ENCODE results near the gene NUDT19. TPM values are rescaled to one million over a fixed set of nuclear protein-coding genes. Genes with fewer than 3 reads are reported as not detected.

NUDT19 gene
- total and polyA plus RNA-seq, 10 of the 15 experiments (the other 5 are each of a cell fraction or from before 2014, with no cell fraction given) = 8.5 to 31.0 (median 17.0) TPM

DNA sequence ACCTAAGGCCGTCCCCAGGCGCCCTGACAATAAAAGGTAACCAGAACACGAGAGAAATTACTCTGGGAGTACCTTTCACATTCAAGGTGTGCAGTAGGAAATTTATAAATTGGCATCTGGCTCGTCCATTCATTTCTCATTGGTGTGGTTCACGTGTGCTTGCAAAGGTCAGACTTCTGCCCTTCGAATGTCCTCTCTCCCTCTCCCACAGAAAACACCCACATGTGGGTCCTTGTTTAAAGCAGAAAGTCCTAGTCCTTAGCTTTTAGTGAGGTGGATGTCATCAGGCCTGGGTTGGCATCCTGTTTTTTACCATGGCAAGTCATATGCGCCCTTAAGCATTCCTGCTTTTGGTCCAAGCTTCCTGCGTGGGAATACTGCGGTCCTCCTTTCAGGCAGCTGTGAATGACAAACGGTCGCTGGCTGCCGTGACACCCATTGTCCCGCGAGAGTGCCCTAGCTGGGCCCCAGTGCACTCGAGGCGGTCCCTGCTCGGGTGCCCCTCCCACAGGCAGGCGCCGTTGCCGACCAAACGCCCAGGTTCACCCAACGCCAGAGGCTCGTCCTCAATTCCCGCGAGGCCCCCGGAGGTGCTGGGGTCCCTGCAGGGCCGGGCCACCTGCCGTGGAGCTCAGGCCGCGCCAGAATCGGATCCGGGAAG, at the start of gene NUDT19 (continued):
- TF ChIP-seq, protein P1, sequence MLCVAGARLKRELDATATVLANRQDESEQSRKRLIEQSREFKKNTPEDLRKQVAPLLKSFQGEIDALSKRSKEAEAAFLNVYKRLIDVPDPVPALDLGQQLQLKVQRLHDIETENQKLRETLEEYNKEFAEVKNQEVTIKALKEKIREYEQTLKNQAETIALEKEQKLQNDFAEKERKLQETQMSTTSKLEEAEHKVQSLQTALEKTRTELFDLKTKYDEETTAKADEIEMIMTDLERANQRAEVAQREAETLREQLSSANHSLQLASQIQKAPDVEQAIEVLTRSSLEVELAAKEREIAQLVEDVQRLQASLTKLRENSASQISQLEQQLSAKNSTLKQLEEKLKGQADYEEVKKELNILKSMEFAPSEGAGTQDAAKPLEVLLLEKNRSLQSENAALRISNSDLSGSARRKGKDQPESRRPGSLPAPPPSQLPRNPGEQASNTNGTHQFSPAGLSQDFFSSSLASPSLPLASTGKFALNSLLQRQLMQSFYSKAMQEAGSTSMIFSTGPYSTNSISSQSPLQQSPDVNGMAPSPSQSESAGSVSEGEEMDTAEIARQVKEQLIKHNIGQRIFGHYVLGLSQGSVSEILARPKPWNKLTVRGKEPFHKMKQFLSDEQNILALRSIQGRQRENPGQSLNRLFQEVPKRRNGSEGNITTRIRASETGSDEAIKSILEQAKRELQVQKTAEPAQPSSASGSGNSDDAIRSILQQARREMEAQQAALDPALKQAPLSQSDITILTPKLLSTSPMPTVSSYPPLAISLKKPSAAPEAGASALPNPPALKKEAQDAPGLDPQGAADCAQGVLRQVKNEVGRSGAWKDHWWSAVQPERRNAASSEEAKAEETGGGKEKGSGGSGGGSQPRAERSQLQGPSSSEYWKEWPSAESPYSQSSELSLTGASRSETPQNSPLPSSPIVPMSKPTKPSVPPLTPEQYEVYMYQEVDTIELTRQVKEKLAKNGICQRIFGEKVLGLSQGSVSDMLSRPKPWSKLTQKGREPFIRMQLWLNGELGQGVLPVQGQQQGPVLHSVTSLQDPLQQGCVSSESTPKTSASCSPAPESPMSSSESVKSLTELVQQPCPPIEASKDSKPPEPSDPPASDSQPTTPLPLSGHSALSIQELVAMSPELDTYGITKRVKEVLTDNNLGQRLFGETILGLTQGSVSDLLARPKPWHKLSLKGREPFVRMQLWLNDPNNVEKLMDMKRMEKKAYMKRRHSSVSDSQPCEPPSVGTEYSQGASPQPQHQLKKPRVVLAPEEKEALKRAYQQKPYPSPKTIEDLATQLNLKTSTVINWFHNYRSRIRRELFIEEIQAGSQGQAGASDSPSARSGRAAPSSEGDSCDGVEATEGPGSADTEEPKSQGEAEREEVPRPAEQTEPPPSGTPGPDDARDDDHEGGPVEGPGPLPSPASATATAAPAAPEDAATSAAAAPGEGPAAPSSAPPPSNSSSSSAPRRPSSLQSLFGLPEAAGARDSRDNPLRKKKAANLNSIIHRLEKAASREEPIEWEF (IDR thresholded peaks at IDR 0.05; ENCODE audit: insufficient replicate concordance, low read depth, low read length) = no peak
- TF ChIP-seq HDAC6 (IDR thresholded peaks at IDR 0.05; ENCODE audit: unreplicated experiment) = no peak
- no peak for TF ChIP-seq BCL11A (IDR thresholded peaks at IDR 0.05; ENCODE audit: low read depth, low read length)
- no peak for TF ChIP-seq ETV6 (conservative IDR thresholded peaks at IDR 0.05 in 1 of 2, IDR thresholded peaks at IDR 0.05 in 1 of 2; ENCODE audit: borderline replicate concordance in 1 of 2, low read depth in 1 of 2)
- TF ChIP-seq TARDBP (IDR thresholded peaks at IDR 0.05; ENCODE audit: borderline replicate concordance) = no peak
- TF ChIP-seq ZNF24 (IDR thresholded peaks at IDR 0.05) = no peak
- TF ChIP-seq CREB1 (IDR thresholded peaks at IDR 0.05; ENCODE audit: low read depth) = peak; percentile 32; the same call in 1 of the 2 replicates
- no peak for TF ChIP-seq SMC3 (IDR thresholded peaks at IDR 0.05; ENCODE audit: borderline replicate concordance, low read length)
- peak; percentile 42; the same call in 1 of the 2 replicates for TF ChIP-seq HDGF (IDR thresholded peaks at IDR 0.05)
- no peak for TF ChIP-seq MTA3 (IDR thresholded peaks at IDR 0.05; ENCODE audit: borderline replicate concordance, low read length)
- no peak for TF ChIP-seq RBBP5 (conservative IDR thresholded peaks at IDR 0.05)
- TF ChIP-seq KDM1A (IDR thresholded peaks at IDR 0.05; ENCODE audit: borderline replicate concordance) = no peak
- peak; percentile 30; the same call in 1 of the 2 replicates for TF ChIP-seq HCFC1 (IDR thresholded peaks at IDR 0.05; ENCODE audit: low read length)
- TF ChIP-seq BHLHE40 (IDR thresholded peaks at IDR 0.05; ENCODE audit: borderline replicate concordance in 1 of 2, low read depth in 2 of 2, low read length in 1 of 2) = peak in 1 of 2 experiments; percentile 44; a peak in 1 of 4 replicates
- TF ChIP-seq, protein P2, sequence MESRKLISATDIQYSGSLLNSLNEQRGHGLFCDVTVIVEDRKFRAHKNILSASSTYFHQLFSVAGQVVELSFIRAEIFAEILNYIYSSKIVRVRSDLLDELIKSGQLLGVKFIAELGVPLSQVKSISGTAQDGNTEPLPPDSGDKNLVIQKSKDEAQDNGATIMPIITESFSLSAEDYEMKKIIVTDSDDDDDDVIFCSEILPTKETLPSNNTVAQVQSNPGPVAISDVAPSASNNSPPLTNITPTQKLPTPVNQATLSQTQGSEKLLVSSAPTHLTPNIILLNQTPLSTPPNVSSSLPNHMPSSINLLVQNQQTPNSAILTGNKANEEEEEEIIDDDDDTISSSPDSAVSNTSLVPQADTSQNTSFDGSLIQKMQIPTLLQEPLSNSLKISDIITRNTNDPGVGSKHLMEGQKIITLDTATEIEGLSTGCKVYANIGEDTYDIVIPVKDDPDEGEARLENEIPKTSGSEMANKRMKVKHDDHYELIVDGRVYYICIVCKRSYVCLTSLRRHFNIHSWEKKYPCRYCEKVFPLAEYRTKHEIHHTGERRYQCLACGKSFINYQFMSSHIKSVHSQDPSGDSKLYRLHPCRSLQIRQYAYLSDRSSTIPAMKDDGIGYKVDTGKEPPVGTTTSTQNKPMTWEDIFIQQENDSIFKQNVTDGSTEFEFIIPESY (IDR thresholded peaks at IDR 0.05) = no peak
- peak; percentile 17; the same call in 1 of the 2 replicates for TF ChIP-seq TCF3 (IDR thresholded peaks at IDR 0.05; ENCODE audit: borderline replicate concordance, insufficient read depth, low read depth, low read length)
- TF ChIP-seq, protein P3, sequence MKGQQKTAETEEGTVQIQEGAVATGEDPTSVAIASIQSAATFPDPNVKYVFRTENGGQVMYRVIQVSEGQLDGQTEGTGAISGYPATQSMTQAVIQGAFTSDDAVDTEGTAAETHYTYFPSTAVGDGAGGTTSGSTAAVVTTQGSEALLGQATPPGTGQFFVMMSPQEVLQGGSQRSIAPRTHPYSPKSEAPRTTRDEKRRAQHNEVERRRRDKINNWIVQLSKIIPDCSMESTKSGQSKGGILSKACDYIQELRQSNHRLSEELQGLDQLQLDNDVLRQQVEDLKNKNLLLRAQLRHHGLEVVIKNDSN (IDR thresholded peaks at IDR 0.05; ENCODE audit: borderline replicate concordance, extremely low read length, insufficient read depth, low read depth, low read length) = no peak
- no peak for TF ChIP-seq SMAD5 (IDR thresholded peaks at IDR 0.05; ENCODE audit: low read depth)
- no peak for TF ChIP-seq FOS (IDR thresholded peaks at IDR 0.05; ENCODE audit: borderline replicate concordance, extremely low read depth, insufficient read length)
- TF ChIP-seq USF2 (IDR thresholded peaks at IDR 0.05; ENCODE audit: borderline replicate concordance, low read depth, low read length) = no peak
- no peak for TF ChIP-seq NRF1 (conservative IDR thresholded peaks at IDR 0.05; ENCODE audit: low read depth, low read length)
- no peak for TF ChIP-seq NR2F1 (conservative IDR thresholded peaks at IDR 0.05)
